H1 (cell line): Measurements from ENCODE around the gene SUGT1. TPM values are rescaled to one million over a fixed set of nuclear protein-coding genes. Genes with fewer than 3 reads are reported as not detected.
"Not testable (repeated sequence)": the region's sequence is repeated elsewhere in the genome, so short reads cannot be mapped to it uniquely, and the experiment has no call there.

ENCODE experiments used
- CTCF ChIA-PET: fragments of 300-600 bp; sonication (Branson Sonifier 250); formaldehyde crosslinking; loops from one replicate; lab custom pipeline; 2021; ENCODE audit not compliant: partially characterized antibody; lab: Charles Lee
- POLR2A ChIA-PET: fragments of 300-600 bp; sonication (Branson Sonifier 250); formaldehyde crosslinking; loops from one replicate; lab custom pipeline; 2021; ENCODE audit warnings: inconsistent platforms; ENCODE audit not compliant: partially characterized antibody; lab: Charles Lee
- DNase-seq, 2 experiments: peaks; one replicate each; pipeline versions ENCODE4 v3.0.0 to v3.0.0-alpha.2; 2010 to 2022; ENCODE audit warnings: low spot score in 2 of 2, low read depth in 1 of 2, mixed read lengths in 1 of 2
- FAIRE-seq: peaks from 2 replicates; lab custom pipeline; 2011; peaks lifted over from hg19 to GRCh38; lab: Jason Lieb, UNC
- H2AFZ ChIP-seq: 2 replicates; pipeline ENCODE4 v1.8.1; 2012; ENCODE audit warnings: low read length, inconsistent platforms
- H2AK5ac ChIP-seq: 2 replicates; pipeline ENCODE4 v1.6.1; 2013; ENCODE audit warnings: low read depth, low read length
- H2BK120ac ChIP-seq: replicated peaks from 2 replicates; pipeline ENCODE3; 2013; ENCODE audit warnings: low read depth, low read length, inconsistent platforms
- H2BK12ac ChIP-seq: 2 replicates; pipeline ENCODE4 v1.6.1; 2013; ENCODE audit warnings: low read depth, low read length
- H2BK15ac ChIP-seq: 2 replicates; pipeline ENCODE4 v1.6.1; 2013; ENCODE audit warnings: low read length
- H2BK20ac ChIP-seq: 2 replicates; pipeline ENCODE4 v1.6.1; 2013; ENCODE audit warnings: low read length
- H2BK5ac ChIP-seq: 2 replicates; pipeline ENCODE4 v1.6.1; 2013; ENCODE audit warnings: low read depth, low read length
- H3K14ac ChIP-seq: 2 replicates; pipeline ENCODE4 v1.6.1; 2013; ENCODE audit warnings: inconsistent platforms; ENCODE audit not compliant: insufficient read length
- H3K18ac ChIP-seq: 2 replicates; pipeline ENCODE4 v1.6.1; 2013; ENCODE audit warnings: low read length; ENCODE audit errors: extremely low read depth
- H3K23ac ChIP-seq: 2 replicates; pipeline ENCODE4 v1.6.1; 2013; ENCODE audit warnings: inconsistent platforms; ENCODE audit not compliant: insufficient read length
- H3K23me2 ChIP-seq: 2 replicates; pipeline ENCODE4 v1.6.1; 2013; ENCODE audit warnings: low read depth, low read length
- H3K27ac ChIP-seq: 2 replicates; pipeline ENCODE4 v1.6.1; 2011; ENCODE audit warnings: low read depth, low read length, inconsistent platforms
- H3K27me3 ChIP-seq, 4 experiments: replicated peaks in 1 of 4; 1 replicate in 1 of 4; 2 replicates in 3 of 4; pipeline versions ENCODE4 v1.6.1 to v1.8.1; 2011 to 2013; ENCODE audit warnings: low read length in 3 of 4, mild to moderate bottlenecking in 3 of 4, inconsistent platforms in 2 of 4, mixed read lengths in 2 of 4, moderate library complexity in 1 of 4; ENCODE audit not compliant: control insufficient read depth in 3 of 4, insufficient read depth in 3 of 4; ENCODE audit errors: extremely low read depth in 1 of 4
- H3K36me3 ChIP-seq, 4 experiments: 2 replicates each; pipeline versions ENCODE4 v1.6.1 to v1.8.1; 2011 to 2013; ENCODE audit warnings: mild to moderate bottlenecking in 4 of 4, low read length in 3 of 4, moderate library complexity in 2 of 4, control low read depth in 1 of 4, inconsistent platforms in 1 of 4; ENCODE audit not compliant: insufficient read depth in 4 of 4, control insufficient read depth in 2 of 4
- H3K4ac ChIP-seq: replicated peaks from 2 replicates; pipeline ENCODE3; 2013; ENCODE audit warnings: low read length, low read depth, mixed read lengths, inconsistent platforms; ENCODE audit not compliant: insufficient read length
- H3K4me1 ChIP-seq, 4 experiments: replicated peaks in 1 of 4; 1 replicate in 1 of 4; 2 replicates in 3 of 4; pipeline versions ENCODE4 v1.6.1 to v1.8.1; 2011 to 2013; ENCODE audit warnings: low read length in 3 of 4, inconsistent platforms in 2 of 4, mixed read lengths in 1 of 4; ENCODE audit not compliant: insufficient read depth in 4 of 4, control insufficient read depth in 3 of 4
- H3K4me2 ChIP-seq, 2 experiments: 2 replicates each; pipeline versions ENCODE4 v1.6.1 to v1.8.1; 2011 to 2013; ENCODE audit warnings: low read depth in 2 of 2, low read length in 2 of 2, control low read depth in 1 of 2, inconsistent platforms in 1 of 2, mild to moderate bottlenecking in 1 of 2; ENCODE audit not compliant: insufficient read depth in 1 of 2
- H3K4me3 ChIP-seq, 4 experiments: fragments of 200-600, 300-600 bp in 1 of 4; sonication (generic), shearing (Covaris generic), sonication (Bioruptor Twin) in 1 of 4; 2 replicates each; pipeline versions ENCODE4 v1.5.1 to v1.8.1; 2011 to 2016; ENCODE audit warnings: low read length in 4 of 4, low read depth in 3 of 4, control low read depth in 2 of 4, inconsistent platforms in 2 of 4, mild to moderate bottlenecking in 2 of 4, mixed read lengths in 1 of 4, moderate library complexity in 1 of 4; ENCODE audit not compliant: insufficient read depth in 2 of 4; ENCODE audit errors: extremely low read depth in 1 of 4
- H3K56ac ChIP-seq: replicated peaks from 2 replicates; pipeline ENCODE3; 2013; ENCODE audit warnings: low read depth, mild to moderate bottlenecking, mixed read lengths, low read length, inconsistent platforms; ENCODE audit not compliant: insufficient read length
- H3K79me1 ChIP-seq: 2 replicates; pipeline ENCODE4 v1.6.1; 2013; ENCODE audit warnings: low read depth, low read length, control low read depth
- H3K79me2 ChIP-seq, 2 experiments: 2 replicates each; pipeline versions ENCODE4 v1.6.1 to v1.8.1; 2012 to 2013; ENCODE audit warnings: low read length in 2 of 2, mild to moderate bottlenecking in 2 of 2, inconsistent platforms in 1 of 2; ENCODE audit not compliant: insufficient read depth in 2 of 2, control insufficient read depth in 1 of 2
- H3K9ac ChIP-seq, 4 experiments: replicated peaks in 1 of 4; 1 replicate in 1 of 4; 2 replicates in 3 of 4; pipeline versions ENCODE4 v1.6.1 to v1.8.1; 2011 to 2013; ENCODE audit warnings: low read depth in 3 of 4, low read length in 3 of 4, control low read depth in 2 of 4, mild to moderate bottlenecking in 2 of 4, moderate library complexity in 2 of 4, inconsistent platforms in 1 of 4; ENCODE audit errors: extremely low read depth in 1 of 4
- H3K9me3 ChIP-seq, 2 experiments: 2 replicates each; pipeline versions ENCODE4 v1.6.1 to v1.8.1; 2012 to 2013; ENCODE audit warnings: mild to moderate bottlenecking in 2 of 2, moderate library complexity in 2 of 2, control low read depth in 1 of 2, inconsistent platforms in 1 of 2, low read depth in 1 of 2, low read length in 1 of 2, mixed read lengths in 1 of 2; ENCODE audit not compliant: insufficient read depth in 2 of 2
- H4K20me1 ChIP-seq, 2 experiments: replicated peaks in 1 of 2; 2 replicates each; pipeline versions ENCODE3 to v1.8.1; 2011 to 2013; ENCODE audit warnings: inconsistent platforms in 2 of 2, low read length in 2 of 2, mild to moderate bottlenecking in 1 of 2; ENCODE audit not compliant: insufficient read depth in 2 of 2, control insufficient read depth in 1 of 2
- H4K5ac ChIP-seq: 2 replicates; pipeline ENCODE4 v1.6.1; 2013; ENCODE audit warnings: low read length, low read depth, mixed read lengths, inconsistent platforms; ENCODE audit not compliant: insufficient read length
- H4K8ac ChIP-seq: 2 replicates; pipeline ENCODE4 v1.8.0; 2013; ENCODE audit warnings: mild to moderate bottlenecking, moderate library complexity, low read length, inconsistent platforms; ENCODE audit not compliant: insufficient read depth; ENCODE audit errors: extremely low read depth
- H4K91ac ChIP-seq: replicated peaks from 2 replicates; pipeline ENCODE3; 2013; ENCODE audit warnings: low read length, mixed read lengths, inconsistent platforms; ENCODE audit not compliant: insufficient read length
- CTCF ChIP-seq, 3 experiments: IDR thresholded peaks; 1 replicate in 2 of 3; 2 replicates in 1 of 3; pipeline versions ENCODE4 v1.5.1 to v1.6.1; 2011; ENCODE audit warnings: low read length in 3 of 3, mild to moderate bottlenecking in 3 of 3, inconsistent platforms in 2 of 3, low read depth in 1 of 3, moderate library complexity in 1 of 3; ENCODE audit not compliant: insufficient read depth in 1 of 3; ENCODE audit errors: control extremely low read depth in 1 of 3
- WGBS, 2 experiments: shearing (Covaris generic) in 1 of 2; methylation state at CpG; one replicate each; pipeline versions ENCODE4 v1.1.6 to v1.1.7; 2013 to 2015; ENCODE audit warnings: low lambda C conversion rate in 2 of 2, mixed read lengths in 2 of 2, inconsistent platforms in 1 of 2, low coverage in 1 of 2, missing lambda C conversion rate in 1 of 2; ENCODE audit not compliant: insufficient replicate concordance in 2 of 2, insufficient coverage in 1 of 2, insufficient read length in 1 of 2; ENCODE audit errors: extremely low coverage in 1 of 2, missing lambda C conversion rate in 1 of 2; 5-methylcytosine and 5-hydroxymethylcytosine counted together
- polyA plus RNA-seq, 7 experiments: library from polyadenylated mRNA; depleted of rRNA in 3 of 7; stranded (reverse) in 5 of 7; unstranded in 2 of 7; fragments of >200 nt in 5 of 7; fragments of 200-250 nt in 2 of 7; gene quantifications; 1 replicate in 5 of 7; 2 replicates in 1 of 7; 4 replicates in 1 of 7; pipeline versions ENCODE4 v1.2.1 to v1.2.3, GENCODE V29; 2011 to 2013; ENCODE audit warnings: missing spikeins in 2 of 7, mixed read lengths in 2 of 7
- total RNA-seq: library from RNA; stranded (reverse); fragmentation: NEBNext Ultra II Directional; extraction: Animal tissue kit (Norgen Biotek cat#: 25700); gene quantifications from 2 replicates; pipeline ENCODE4 v1.2.1, GENCODE V29; 2021

The SUGT1 gene
- total and polyA plus RNA-seq, 2 of the 8 experiments (the other 6 are each of a cell fraction or from before 2014, with no cell fraction given): 21.0 to 99.4 TPM

DNA sequence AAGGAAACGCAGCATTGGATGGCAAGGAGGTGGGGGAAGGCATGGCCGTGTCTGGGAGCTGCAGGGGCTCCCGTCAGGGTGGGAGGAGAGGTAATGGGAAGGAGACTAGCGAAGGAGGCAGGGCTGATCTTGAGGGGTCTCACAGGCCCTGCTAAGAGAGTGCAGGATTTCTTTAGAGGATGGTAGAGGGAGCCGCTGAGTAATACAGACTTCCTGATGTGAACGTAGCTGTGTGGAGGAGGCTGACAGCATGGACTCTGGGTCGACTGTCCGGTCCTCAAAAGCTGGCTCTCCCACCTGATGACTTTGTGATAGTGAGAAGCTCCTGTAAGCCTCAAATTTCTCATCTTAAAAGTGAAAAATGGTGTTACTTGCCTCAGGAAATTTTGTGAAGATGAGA lies 44.5 kb upstream of the SUGT1 start:
- DNase-seq, H3K27me3 ChIP-seq, FAIRE-seq, H2BK20ac ChIP-seq, H3K14ac ChIP-seq, H3K36me3 ChIP-seq, H3K27ac ChIP-seq, H2BK12ac ChIP-seq, H2AFZ ChIP-seq, H2BK5ac ChIP-seq, H3K9ac ChIP-seq, H3K9me3 ChIP-seq, H3K79me2 ChIP-seq, H3K18ac ChIP-seq, H3K4me3 ChIP-seq, H3K56ac ChIP-seq, H3K23ac ChIP-seq, H2BK15ac ChIP-seq, H4K5ac ChIP-seq, H3K79me1 ChIP-seq, H3K4ac ChIP-seq, H3K4me2 ChIP-seq: not testable (repeated sequence)
- ChIA-PET POLR2A (interaction anchor here (2.4 kb wide), 1 partner anchor 9 kb away, joined by 7 read pairs; no protein-coding TSS in a partner anchor), CTCF (interaction anchor here (1.1 to 4.2 kb wide), 16 partner anchors 9 to 594 kb away, joined by 3 to 22 read pairs (median 4); partner anchors contain the start of gene PCDH8)
- TF ChIP-seq CTCF (IDR thresholded peaks at IDR 0.05; ENCODE audit: control extremely low read depth in 1 of 3, insufficient read depth in 1 of 3, low read depth in 1 of 3, low read length in 3 of 3): peak in 1 of 3 experiments; percentile 9; a peak in 1 of 4 replicates
- TF ChIP-seq, all 59 proteins: peak for 1; not testable (repeated sequence) for 58
- H4K8ac ChIP-seq, H3K4me1 ChIP-seq, H2AK5ac ChIP-seq, H4K20me1 ChIP-seq, H3K23me2 ChIP-seq, H4K91ac ChIP-seq, H2BK120ac ChIP-seq: not testable (repeated sequence)
- 67% methylated on average over 8 of the region's 8 CpGs; no CpG with 5 or more reads in 1 of the 2 experiments for WGBS, 2 experiments
